22Rv1 (cell line): Measurements from ENCODE around the gene TMCO4.

Source experiments
- H3K27ac ChIP-seq: fragments of 450-650 bp; 2 replicates; pipeline ENCODE4 v1.5.1; 2017
- CTCF ChIP-seq: fragments of 450-650 bp; IDR thresholded peaks from 2 replicates; pipeline ENCODE4 v1.5.1; 2017; ENCODE audit warnings: mild to moderate bottlenecking
- ZFX ChIP-seq: fragments of 450-650 bp; IDR thresholded peaks from 2 replicates; pipeline ENCODE4 v1.6.1; 2017; ENCODE audit warnings: antibody characterized with exemption, borderline replicate concordance

The TMCO4 gene

GRCh38 chr1:19655718-19656080 is 144.0 kb downstream of the TMCO4 start:
- no peak for TF ChIP-seq CTCF
- no peak for TF ChIP-seq ZFX

GRCh38 chr1:19654886-19655717 is 144.6 kb downstream of the TMCO4 start:
- no peak for TF ChIP-seq ZFX
- TF ChIP-seq CTCF = no peak
- no peak overlapping the region for H3K27ac ChIP-seq

More at GRCh38 chr1:19655718-19656080, 144.0 kb downstream of the TMCO4 start:
- no peak overlapping the region for H3K27ac ChIP-seq

GRCh38 chr1:19654386-19654785 is 145.3 kb downstream of the TMCO4 start:
- no peak for TF ChIP-seq ZFX
- H3K27ac ChIP-seq = no peak overlapping the region

- TF ChIP-seq ZFX (no peak), CTCF (peak; percentile 74)
- no peak overlapping the region for H3K27ac ChIP-seq
Observed at GRCh38 chr1:19651141-19651737, 148.5 kb downstream of the TMCO4 start.

- no peak for TF ChIP-seq ZFX
- TF ChIP-seq CTCF = no peak
- no peak overlapping the region for H3K27ac ChIP-seq
Observed at GRCh38 chr1:19650416-19651140, 149.1 kb downstream of the TMCO4 start.

- TF ChIP-seq CTCF (peak; percentile 36), ZFX (no peak)
Observed at GRCh38 chr1:19648689-19649088, 151.0 kb downstream of the TMCO4 start.

GRCh38 chr1:19648239-19648638 is 151.5 kb downstream of the TMCO4 start:
- no peak overlapping the region for H3K27ac ChIP-seq
- TF ChIP-seq CTCF (no peak), ZFX (no peak)

More at GRCh38 chr1:19648689-19649088, 151.0 kb downstream of the TMCO4 start:
- H3K27ac ChIP-seq = no peak overlapping the region
